Stimulated activated CD8-positive, alpha-beta memory T cell treated with anti-CD3 and anti-CD28 coated beads, Interleukin-12 subunit alpha, Interleukin-12 subunit beta, amount 100 ng/mL, for 4 hours (primary cell): Measurements from ENCODE around the gene MED12.
"Not testable (repeated sequence)": the region's sequence is repeated elsewhere in the genome, so short reads cannot be mapped to it uniquely, and the experiment has no call there.

ENCODE experiments used
- DNase-seq: peaks from one replicate; pipeline ENCODE4 v3.0.0-alpha.2; 2020; ENCODE audit warnings: low read depth

MED12 gene

DNA sequence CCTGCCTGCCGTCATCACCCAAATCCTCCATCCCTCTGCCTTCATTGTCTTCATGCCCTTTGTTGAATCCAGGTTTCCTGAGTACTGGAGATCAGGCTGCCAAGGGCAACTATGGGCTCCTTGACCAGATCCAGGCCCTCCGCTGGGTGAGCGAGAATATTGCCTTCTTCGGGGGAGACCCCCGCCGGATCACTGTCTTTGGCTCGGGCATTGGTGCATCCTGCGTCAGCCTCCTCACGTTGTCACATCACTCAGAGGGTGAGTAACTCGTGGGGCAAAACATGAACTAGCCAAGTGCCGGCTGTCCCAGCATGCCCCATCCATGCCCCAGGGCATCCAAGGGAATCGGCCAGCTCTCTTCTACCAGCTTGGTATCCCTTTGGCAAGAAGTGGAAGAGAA, 45.7 kb downstream of the MED12 start:
- no peak for DNase-seq

DNA sequence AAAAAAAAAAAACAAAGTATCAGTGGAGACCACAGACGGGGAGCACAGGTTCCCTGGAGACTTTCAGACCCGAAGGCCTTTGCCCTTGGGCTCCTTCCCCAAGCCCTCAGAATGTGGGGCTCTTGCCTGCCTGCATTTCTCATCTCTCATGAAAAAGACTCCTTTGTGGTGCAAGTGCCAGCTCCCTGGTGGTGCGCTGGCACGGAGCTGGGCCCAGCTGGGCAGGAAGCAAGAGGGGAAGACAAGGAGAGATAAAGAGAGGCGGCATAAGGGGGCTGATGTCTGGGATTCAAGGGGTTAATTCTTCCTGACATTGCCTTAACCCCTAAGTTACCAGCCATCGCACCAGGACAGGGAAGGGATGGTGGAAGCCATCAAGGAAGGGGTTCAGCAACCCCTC, 48.1 kb downstream of the MED12 start:
- DNase-seq, result no peak

DNA sequence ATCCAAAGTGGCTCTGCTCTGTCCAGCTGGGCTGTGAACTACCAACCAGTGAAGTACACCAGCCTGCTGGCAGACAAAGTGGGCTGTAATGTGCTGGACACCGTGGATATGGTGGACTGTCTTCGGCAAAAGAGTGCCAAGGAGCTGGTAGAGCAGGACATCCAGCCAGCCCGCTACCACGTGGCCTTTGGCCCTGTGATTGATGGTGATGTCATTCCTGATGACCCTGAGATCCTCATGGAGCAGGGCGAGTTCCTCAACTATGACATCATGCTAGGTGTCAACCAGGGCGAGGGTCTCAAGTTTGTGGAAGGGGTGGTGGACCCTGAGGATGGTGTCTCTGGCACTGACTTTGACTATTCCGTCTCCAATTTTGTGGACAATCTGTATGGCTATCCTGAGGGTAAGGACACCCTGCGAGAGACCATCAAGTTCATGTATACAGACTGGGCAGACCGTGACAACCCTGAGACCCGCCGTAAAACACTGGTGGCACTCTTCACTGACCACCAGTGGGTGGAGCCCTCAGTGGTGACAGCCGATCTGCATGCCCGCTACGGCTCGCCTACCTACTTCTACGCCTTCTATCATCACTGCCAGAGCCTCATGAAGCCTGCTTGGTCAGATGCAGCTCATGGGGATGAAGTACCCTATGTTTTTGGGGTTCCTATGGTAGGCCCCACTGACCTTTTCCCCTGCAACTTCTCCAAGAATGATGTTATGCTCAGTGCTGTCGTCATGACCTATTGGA, 48.8 kb downstream of the MED12 start:
- DNase-seq, result no peak

DNA sequence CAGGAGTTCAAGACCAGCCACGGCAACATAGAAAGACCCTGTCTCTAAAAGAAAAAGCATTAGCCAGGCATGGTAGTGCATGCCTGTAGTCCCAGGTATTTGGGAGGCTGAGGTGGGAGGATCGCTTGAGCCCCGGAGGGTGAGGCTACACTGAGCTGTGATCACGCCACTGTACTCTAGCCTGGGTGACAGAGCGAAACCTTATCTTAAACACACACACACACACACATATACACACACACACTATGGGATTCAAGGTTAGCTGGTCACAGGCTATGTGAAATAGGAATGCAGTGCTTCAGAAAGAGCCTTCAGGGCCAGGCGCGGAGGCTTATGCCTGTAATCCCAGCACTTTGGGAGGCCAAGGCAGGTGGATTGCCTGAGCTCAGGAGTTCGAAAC, 49.7 kb downstream of the MED12 start:
- DNase-seq, result no peak

DNA sequence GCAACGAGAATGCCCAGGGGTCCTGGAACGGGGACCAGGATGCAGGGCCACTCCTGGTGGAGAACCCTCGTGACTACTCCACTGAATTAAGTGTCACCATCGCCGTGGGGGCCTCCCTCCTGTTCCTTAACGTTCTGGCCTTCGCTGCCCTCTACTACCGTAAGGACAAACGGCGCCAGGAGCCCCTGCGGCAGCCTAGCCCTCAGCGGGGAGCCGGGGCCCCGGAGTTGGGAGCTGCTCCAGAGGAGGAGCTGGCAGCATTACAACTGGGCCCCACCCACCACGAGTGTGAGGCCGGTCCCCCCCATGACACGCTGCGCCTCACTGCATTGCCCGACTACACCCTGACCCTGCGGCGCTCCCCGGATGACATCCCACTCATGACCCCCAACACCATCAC, 51.2 kb downstream of the MED12 start:
- no peak for DNase-seq

DNA sequence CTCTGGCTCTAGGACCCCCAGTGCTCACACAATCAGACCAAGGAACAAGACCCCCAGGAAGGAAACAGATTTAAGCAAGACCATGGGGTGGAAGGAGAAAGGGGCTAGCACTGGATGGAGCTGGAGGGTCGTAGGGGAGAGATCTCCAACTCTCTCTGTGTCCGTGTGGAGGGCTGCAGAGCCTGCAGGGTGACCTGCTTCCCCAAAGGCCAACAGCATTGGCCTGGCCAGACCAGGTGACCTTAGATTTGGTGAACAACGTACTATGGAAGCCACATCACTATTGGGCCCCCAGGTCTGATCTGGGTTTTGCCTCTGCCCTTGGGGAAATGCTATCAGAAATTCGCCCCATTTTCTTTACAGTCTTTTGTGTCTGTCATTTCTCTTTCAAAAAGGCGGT, 52.3 kb downstream of the MED12 start:
- DNase-seq, result no peak

DNA sequence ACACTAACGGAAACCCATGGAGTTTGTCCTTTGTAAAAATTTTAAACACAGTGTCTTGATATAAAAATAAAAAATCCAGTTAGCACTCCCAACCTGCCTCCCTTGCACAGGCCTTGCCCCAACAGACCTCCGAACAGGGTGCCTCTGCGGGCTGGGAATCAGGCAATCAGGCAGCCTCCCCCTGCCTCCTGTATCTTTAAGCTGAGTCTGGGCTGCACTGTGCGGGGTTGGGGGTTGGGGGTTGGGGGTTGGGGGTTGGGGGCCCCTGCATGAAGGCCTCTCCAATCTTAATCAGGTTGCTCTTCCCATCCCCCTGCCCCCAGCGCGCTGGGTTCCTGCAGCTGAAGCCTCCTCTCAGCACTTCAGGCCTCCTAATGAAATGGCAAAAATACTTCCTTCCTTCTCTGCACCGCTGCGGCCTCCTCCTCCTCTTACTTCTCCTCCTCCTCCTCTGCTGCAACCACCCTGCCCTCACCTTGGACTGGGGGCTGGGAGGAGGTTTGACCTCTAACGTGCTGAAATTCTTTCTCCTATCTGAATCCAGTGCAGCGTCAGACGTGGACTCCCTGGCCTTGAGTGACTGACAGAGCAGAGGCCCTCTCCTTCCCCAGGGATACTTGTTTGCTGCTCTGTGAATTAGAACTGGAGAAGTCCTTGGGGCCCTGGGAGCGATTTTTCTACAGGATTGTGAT, 52.9 kb downstream of the MED12 start:
- DNase-seq, result no peak

DNA sequence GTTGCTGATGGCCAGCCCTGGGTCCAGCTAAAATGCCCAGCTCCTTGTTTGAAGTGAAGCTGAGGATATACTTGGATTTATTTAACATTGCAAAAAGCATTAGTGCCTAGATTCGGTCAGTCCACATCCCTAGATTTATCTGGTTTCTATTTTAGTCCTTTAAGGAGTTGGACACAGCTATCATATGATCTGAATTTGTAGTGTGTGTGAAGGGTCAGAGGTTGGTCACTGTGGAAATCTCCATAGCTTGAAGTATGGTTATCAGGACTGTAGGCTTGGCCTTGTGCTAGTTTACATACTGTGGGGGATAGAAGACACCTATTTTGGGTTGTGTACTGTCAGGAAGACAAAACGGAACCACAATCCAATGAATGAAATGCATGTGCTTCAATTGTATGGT, 55.0 kb downstream of the MED12 start:
- no peak for DNase-seq

DNA sequence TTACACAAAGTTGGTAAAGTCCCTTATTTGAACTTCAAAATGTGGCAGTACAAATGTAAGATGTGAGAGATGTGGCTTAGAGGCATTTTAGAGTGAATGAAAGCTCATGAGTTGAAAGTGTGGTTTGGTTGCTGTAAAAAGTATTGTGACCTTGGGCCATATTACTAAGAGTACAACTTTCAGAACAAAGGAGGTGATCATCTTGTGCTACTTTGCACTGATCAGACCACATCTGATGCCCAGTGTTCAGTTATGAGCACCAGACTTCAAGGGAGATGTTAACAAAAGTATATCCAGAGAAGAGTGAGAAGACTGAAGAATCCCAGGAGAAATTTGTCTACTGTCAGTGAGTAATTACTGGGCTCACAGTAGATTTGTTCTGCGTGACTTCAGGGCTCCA, 56.4 kb downstream of the MED12 start:
- no peak for DNase-seq

DNA sequence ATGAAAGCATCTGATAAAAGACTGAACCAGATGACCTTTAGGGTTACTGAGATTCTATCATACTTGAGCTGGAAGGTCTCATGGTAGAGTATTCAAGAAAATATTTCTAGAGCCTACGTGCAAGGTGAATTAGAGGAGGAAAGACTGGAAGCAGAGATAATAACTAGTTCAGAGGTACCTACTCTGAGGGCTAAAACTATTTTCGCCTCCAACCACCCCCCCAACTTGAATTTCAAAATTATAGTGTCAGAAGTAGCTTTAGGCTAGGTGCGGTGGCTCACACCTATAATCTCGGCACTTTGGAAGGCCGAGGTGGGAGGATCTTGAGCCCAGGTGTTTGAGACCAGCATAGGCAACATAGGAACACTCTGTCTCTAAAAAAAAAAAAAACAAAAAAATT, 57.1 kb downstream of the MED12 start:
- DNase-seq, result no peak

DNA sequence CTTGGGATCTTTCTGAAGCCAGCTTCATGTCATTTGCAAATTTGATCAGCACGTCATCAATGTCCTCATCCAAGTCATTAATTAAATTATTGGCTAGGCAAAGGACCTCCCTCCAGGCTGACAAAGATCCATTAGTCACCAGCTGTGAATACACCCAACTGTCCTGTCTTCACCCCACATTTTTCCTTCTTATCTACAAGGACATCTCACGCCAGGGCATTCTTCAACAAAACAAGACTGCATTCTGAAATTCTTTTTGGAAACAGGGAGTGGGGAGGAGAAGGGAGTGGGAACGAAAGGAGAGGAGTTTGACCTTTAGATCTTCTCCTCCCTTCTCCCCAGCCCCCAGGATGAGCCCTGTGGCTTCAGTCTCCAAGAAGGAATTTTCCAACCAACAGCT, 58.9 kb downstream of the MED12 start:
- DNase-seq, result no peak

DNA sequence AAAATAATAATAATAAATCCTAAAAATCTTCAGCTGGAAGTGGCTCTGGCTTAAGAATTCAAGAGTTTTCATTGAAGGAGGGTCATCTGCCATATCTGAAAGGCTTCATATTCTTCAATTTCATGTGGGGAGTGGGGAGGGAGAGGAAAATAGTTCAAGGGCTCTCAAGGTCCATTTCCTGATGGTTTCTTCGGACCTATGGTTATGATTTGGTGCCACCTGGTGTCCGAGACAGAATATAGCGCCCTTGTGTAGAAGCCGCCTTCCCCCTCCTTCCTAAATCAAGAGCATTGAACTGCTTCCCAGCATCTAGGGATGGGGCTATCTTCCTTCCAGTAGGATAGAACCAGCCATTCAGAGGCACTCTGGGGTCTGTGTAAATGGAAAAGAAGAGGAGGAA, 60.5 kb downstream of the MED12 start:
- no peak for DNase-seq

DNA sequence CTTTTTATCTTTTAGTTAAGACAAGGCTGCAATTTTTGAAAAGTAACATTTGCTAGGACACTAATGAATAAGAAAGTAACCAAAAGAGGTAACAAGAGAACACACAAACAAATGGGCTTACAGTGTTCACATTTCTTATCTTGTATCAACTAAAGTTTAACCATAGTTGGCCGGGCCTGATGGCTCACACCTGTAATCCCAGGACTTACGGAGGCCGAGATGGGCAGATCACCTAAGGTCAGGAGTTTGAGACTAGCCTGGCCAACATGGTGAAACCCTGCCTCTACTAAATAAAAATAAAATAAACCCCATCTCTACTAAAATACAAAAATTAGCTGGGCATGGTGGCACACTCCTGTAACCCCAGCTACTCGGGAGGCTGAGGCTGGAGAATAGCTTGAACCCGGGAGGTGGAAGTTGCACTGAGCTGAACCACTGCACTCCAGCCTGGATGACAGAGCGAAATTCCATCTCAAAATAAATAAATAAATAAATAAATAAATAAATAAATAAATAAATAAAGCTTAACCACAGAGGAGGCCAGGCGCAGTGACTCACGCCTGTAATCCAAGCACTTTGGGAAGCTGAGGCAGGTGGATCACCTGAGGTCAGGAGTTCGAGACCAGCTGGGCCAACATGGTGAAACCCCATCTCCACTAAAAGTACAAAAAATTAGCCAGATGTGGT, 62.3 kb downstream of the MED12 start:
- DNase-seq, result not testable (repeated sequence)

DNA sequence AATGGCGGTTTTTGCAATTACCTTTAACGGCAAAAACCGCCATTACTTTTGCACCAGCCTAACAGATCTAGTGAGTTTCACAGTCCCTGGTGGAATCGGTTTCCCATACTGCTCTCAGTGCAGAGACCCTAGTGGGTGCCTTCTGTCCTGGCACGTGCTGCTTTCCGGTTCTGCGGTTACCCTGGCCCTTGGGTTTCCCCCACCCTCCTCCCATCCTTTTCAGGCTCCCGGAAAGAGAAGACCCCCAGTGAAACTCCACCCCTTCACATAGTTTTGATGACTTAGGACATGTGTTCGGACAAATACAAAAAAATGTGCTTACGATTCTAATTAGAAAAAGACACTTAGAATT, 63.1 kb downstream of the MED12 start:
- peak; percentile 21 for DNase-seq

DNA sequence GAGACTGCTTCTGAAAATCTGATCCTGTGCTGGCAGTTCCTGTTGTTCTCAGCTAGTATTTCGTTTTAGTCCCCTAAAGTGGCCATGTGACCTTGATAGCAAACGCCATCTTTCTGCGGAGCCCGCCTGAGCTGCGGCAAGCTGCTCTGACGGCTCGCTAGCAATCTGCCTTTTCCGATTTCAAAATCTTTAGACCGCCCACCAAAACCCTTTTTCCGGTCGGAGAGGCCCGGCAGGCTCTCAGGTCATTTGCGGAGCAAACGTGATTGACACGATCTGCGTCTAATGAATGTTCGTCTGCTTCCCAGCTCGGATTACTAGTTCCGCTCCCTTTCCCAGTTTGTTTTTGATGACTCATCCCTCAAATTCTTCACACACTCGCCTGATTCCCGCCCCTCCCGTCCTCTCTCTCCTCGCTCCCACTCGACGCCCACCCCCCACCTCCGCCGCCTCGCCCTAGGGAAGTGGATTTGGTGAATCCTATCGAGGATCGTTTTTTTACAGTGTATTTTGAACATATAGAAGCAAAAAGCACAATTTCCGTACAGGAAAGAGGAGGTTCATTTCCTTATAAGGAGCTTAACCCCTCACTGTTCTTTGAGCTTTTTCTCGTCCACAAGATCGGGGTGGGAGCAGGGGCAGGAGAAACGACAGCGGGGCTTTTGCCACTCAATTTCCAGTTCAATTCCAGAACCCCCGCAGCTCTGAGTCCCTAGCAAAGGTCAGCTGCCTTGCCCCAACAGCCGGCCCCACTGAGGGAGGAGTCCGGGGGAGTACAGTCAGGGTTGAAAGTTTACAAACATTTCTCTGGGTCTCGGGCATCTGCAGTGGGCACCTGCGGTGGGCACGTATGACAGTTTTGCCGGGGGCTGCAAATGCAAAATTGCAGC, 63.8 kb downstream of the MED12 start:
- DNase-seq, result peak; percentile 60

DNA sequence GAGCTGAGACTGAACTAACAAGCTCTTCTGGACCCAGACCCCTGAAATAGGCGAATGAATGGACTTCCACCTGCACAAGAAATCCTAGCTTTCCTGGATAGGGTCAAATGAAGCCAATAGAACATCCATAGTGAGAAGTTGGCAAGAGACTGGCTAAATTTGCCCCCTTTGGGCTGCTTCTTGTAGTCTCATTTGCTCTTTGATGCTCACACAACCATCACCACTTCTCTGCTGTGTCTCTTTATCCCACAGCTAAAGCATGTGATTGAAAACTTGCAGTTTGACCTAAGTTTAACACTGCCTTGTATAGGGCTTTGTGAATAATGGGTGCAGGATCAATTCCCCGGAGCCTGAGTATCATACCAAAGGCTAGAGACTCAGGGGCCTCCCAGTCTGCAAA, 64.5 kb downstream of the MED12 start:
- no peak for DNase-seq

DNA sequence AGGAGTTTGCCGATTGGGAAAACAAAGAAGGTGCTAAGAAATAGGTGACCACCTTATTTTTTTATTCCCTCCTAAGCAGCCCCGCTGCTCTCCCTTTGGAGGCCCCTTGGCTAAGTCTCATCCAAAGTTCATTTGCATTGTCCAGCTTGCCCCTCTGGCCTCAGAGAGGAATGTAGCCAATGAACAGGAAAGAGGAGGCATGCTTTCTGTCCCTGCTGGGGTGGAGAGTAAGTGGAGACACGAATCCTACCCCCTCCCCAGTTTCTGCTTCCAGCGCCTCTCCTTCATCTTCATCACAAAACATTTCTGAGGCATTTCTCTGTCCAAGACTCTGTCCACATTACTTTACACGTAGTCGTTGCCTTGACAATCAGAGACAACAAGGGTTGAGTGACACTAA, 64.9 kb downstream of the MED12 start:
- no peak for DNase-seq

DNA sequence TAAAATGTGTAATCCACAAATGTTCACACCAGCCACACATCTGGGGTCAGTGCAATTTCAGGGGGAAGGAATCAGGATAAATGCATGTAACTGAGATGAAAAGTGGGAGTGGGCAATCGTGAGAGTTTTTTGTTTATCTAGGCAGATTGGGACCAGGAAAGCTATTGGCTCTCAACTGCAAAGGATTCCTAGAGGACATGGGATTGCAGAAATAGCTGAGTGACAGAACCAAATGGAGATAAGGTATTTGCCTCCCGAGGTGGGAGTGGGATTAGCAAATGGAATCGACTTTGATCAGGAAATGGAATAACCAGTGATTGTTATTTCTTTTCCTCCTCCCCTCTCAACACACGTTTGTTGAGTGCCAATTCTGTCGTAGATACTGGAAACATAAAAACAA, 65.7 kb downstream of the MED12 start:
- DNase-seq, result no peak

DNA sequence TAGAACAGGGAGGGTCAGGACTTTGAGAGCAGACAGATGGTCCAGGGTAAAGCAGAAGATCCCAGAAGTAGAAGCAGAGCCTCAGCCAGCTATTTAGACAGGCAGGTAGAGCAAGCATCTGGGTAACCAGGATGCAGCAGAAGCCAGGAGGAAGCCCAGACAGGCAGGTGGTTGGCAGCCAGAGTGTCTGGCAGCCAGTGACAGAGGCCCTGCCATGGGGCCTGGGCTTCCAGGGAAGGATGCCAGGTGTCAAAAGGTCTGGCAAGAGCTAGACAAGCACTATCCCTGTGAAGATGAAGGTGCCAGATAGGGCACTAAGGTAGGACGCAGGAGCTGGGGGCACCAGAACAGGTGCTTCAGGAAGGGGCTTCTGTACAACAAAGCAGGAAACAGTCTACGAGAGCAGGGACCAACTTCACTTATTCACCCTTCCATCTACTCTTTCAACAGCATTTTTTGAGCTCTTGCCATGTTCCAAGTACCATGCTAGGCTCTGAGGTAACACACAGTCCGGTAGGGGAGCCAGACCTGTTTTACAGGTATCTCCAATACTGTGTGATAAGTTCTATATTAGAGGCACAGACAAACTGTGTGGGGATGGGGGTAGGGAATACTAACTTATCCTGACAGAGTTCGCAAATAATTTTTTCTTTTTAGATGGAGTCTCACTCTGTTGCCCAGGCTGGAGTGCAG, 66.6 kb downstream of the MED12 start:
- no peak for DNase-seq

DNA sequence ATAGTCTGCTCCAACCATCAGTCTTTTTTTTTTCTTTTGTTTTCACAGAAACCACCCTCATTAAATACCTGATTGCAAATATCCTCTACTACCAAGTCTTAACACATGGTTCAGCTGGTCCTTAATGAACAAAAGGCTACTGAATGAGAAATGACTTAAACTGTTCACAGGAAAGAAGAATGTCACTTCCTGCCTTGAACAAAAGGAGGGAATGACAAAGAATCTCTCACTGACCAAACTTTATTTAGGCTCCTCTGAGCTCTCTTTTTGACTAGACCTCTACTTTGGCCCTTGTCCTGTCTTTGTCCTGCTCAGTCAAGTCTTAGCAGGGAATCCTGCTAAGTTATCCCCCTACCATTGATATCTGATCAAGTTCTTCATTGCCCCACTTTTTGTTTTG, 72.9 kb downstream of the MED12 start:
- no peak for DNase-seq
